BE2C (cell line): ENCODE data around the gene ASB14.
"Not testable (repeated sequence)": the region's sequence is repeated elsewhere in the genome, so short reads cannot be mapped to it uniquely, and the experiment has no call there.

Source experiments
- DNase-seq: peaks from one replicate; pipeline ENCODE4 v3.0.0-alpha.2; 2020
- H3K27me3 ChIP-seq: fragments of 250-450 bp; sonication (Bioruptor Pico); 2 replicates; pipeline ENCODE4 v1.5.1; 2020; ENCODE audit warnings: mild to moderate bottlenecking
- H3K36me3 ChIP-seq: fragments of 250-450 bp; sonication (Bioruptor Pico); 2 replicates; pipeline ENCODE4 v1.5.1; 2020; ENCODE audit warnings: mild to moderate bottlenecking
- H3K4me1 ChIP-seq: fragments of 250-450 bp; sonication (Bioruptor Pico); 2 replicates; pipeline ENCODE4 v1.5.1; 2020
- H3K4me3 ChIP-seq: 2 replicates; pipeline ENCODE4 v1.5.1; 2011; ENCODE audit warnings: low read depth, low read length
- H3K9me3 ChIP-seq: fragments of 250-450 bp; sonication (Bioruptor Pico); 2 replicates; pipeline ENCODE4 v1.5.1; 2020
- TF ChIP-seq, protein P1 (sequence below): IDR thresholded peaks from 2 replicates; pipeline ENCODE4 v1.5.1; 2012; ENCODE audit warnings: mild to moderate bottlenecking, low read depth, low read length

The ASB14 gene

DNA sequence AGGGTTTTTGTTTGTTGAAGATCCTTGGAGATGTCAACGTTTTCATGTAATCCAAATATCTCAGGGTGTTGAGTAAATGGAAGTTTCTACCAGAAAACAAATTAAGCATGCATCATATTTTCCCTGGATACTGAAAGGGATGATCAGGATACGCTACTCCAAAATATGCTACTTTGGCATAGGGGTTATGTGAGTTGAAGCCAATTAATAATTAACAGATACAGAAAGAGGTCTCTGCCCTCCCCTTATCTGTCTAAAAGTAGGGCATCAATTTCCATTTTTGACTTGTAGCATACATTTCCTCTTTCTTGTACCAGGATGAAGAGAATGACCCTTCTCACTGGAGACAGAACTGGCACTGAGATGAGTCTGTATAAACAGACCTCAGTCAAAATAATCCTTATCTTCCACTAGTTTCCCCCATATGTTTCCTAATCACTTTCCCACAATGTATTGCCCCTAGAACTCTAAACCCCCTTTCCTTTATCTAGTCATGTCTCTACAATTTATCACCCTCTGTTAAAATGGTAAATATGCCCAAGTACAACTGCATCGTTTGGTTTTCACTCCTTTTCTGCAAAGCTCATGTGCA is 17.4 kb upstream of the ASB14 start:
- H3K36me3 ChIP-seq: no peaks in the 10 kb centered on the region
- DNase-seq: no peak
- TF ChIP-seq, protein P1, sequence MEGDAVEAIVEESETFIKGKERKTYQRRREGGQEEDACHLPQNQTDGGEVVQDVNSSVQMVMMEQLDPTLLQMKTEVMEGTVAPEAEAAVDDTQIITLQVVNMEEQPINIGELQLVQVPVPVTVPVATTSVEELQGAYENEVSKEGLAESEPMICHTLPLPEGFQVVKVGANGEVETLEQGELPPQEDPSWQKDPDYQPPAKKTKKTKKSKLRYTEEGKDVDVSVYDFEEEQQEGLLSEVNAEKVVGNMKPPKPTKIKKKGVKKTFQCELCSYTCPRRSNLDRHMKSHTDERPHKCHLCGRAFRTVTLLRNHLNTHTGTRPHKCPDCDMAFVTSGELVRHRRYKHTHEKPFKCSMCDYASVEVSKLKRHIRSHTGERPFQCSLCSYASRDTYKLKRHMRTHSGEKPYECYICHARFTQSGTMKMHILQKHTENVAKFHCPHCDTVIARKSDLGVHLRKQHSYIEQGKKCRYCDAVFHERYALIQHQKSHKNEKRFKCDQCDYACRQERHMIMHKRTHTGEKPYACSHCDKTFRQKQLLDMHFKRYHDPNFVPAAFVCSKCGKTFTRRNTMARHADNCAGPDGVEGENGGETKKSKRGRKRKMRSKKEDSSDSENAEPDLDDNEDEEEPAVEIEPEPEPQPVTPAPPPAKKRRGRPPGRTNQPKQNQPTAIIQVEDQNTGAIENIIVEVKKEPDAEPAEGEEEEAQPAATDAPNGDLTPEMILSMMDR: no peak
- no peaks in the 10 kb centered on the region for H3K4me1 ChIP-seq
- no peaks in the 10 kb centered on the region for H3K9me3 ChIP-seq
- H3K4me3 ChIP-seq: no peak overlapping the region
- no peaks in the 10 kb centered on the region for H3K27me3 ChIP-seq

DNA sequence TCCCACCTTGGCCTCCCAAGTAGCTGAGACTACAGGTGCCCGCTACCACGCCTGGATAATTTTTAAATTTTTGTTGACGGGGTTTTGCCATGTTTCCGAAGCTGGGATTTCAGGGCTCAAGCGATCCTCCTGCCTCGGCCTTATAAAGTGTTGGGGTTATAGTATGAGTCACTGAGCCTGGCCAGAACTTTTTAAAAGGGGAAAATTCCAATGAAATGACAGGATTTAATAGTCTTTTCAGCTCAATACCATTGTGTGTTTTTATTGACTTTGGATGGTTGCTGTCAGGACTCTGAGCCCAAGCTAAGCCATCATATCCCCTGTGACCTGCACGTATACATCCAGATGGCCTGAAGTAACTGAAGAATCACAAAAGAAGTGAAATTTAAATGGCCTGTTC is 11.0 kb upstream of the ASB14 start:
- H3K4me3 ChIP-seq, H3K27me3 ChIP-seq, DNase-seq, H3K36me3 ChIP-seq, H3K9me3 ChIP-seq, H3K4me1 ChIP-seq: not testable (repeated sequence)

DNA sequence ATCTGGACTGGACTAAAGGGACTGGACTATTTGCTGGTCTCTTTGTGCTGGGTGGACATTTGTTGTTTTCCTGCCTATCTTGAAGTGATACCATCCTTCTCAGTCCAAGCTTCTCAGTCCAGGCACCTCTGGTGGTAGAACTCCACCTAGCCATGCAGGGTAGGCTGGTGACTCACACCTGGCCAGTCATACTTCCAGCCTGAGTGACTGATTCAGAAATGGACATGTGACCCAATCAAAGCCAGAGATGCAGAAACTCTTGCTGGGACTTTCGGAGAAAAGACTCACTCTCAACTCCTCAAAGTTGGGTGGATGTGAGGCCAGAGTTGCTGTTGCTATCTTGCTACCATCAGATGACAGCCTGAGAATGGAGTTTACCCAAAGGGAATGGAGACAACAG is 5.6 kb upstream of the ASB14 start:
- no peak for DNase-seq
- no peaks in the 10 kb centered on the region for H3K4me1 ChIP-seq

DNA sequence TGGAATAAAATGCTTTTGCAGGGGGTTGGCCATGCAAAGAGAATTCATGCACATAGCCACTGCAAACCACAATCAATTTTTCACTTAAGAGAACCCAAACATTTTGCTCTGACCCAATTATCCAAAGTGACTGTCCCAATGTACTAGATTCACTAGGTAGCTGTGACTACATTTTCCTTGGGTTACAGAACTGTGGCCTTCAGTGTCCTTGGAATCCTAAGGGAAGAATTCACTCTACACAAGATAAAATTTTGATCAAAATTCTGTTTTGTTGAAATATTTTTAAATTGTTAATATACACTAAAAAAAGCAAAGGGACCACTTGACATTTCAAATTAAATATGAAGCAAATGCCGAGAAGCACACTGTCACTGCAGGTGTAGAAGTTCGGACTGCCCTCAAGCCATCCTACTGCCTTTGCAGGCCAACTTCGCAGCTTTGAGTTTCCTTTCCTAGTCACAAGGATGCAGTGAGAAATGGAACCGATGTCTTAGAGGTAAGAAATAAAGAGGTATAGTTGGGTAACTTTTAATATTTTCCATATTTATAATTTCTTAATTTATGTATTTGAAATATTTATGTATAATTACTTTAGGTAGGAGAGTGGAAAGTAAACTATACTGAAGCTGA is 527 bp upstream of the ASB14 start:
- Histone ChIP-seq H3K9me3 (no peaks in the 10 kb centered on the region), H3K27me3 (no peaks in the 10 kb centered on the region; the same call in 1 of the 2 replicates), H3K4me3 (no peak overlapping the region), H3K4me1 (no peaks in the 10 kb centered on the region), H3K36me3 (no peaks in the 10 kb centered on the region)
- TF ChIP-seq, protein P1: no peak
- no peak for DNase-seq

More for the DNA sequence above, 5.6 kb upstream of the ASB14 start:
- Histone ChIP-seq H3K4me3 (no peak overlapping the region), H3K9me3 (no peaks in the 10 kb centered on the region), H3K36me3 (no peaks in the 10 kb centered on the region), H3K27me3 (no peaks in the 10 kb centered on the region)
- TF ChIP-seq, protein P1: no peak

DNA sequence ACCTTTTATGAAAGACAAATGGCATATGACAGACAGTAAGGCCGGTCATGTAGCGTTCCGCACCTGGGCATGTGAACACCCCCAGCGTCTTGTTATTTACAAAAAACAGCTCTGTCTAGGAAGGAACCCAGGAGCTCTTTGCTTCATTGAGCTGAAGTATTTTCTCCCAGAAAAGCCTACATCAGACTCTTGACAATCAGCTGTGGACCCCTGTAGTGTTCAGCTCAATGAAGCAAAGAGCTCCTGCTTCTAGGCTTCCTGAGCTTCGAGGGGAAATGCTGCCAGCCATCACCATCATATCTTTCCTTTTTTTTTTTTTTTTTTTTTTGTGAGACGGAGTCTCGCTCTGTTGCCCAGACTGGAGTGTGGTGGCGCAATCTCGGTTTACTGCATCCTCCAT is 4.1 kb downstream of the ASB14 start:
- DNase-seq: no peak
- Histone ChIP-seq H3K36me3 (no peaks in the 10 kb centered on the region), H3K9me3 (no peaks in the 10 kb centered on the region), H3K27me3 (no peaks in the 10 kb centered on the region; the same call in 1 of the 2 replicates), H3K4me3 (no peak overlapping the region), H3K4me1 (no peaks in the 10 kb centered on the region)
- TF ChIP-seq, protein P1: no peak

DNA sequence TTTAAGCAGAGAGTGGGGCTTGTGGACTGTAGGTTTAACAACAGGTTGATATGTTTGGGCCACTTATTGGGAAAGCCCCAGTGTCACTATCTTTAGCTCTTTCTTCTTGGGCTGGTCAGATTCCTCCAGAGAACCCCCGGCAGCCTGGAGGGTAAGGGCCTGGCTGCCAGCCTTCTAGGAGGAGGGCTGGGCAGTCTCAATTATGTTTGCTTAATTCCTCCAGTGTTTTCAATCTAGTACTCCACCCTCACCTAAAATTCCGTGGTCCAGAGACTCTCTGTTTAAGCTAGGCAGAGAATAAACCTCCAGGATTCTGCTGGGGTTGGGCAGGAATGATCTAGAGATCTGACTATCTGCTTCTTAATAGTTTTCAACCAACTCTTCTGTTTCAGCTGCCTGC is 5.3 kb downstream of the ASB14 start:
- TF ChIP-seq, protein P1: no peak
- Histone ChIP-seq H3K9me3 (no peaks in the 10 kb centered on the region), H3K36me3 (no peaks in the 10 kb centered on the region)

More for the DNA sequence above, 5.3 kb downstream of the ASB14 start:
- no peak overlapping the region for H3K4me3 ChIP-seq
- H3K4me1 ChIP-seq: no peaks in the 10 kb centered on the region
- no peaks in the 10 kb centered on the region; the same call in 1 of the 2 replicates for H3K27me3 ChIP-seq
- DNase-seq: no peak
